Cardiac fibroblast (primary cell): Measurements from ENCODE around the gene RIPK1.

Experiments
- DNase-seq, 2 donors: peaks; one replicate each; pipeline versions ENCODE4 v3.0.0 to v3.0.0-alpha.2; 2010; ENCODE audit warnings: low read depth in 2 of 2
- H3K4me3 ChIP-seq, 2 donors: replicated peaks in 1 of 2; 1 replicate in 1 of 2; 2 replicates in 1 of 2; pipeline ENCODE4 v1.5.1; 2011; ENCODE audit warnings: low read depth in 2 of 2, low read length in 2 of 2, mild to moderate bottlenecking in 2 of 2, moderate library complexity in 1 of 2
- CTCF ChIP-seq: IDR thresholded peaks from one replicate; pipeline ENCODE4 v1.5.1; 2011; ENCODE audit warnings: low read depth, mild to moderate bottlenecking, low read length, inconsistent platforms

Gene RIPK1

GRCh38 chr6:3120765-3121089, 52.4 kb downstream of the RIPK1 start:
- no peak for TF ChIP-seq CTCF
- H3K4me3 ChIP-seq: no peak overlapping the region

GRCh38 chr6:3122823-3123182, 54.5 kb downstream of the RIPK1 start:
- no peak for TF ChIP-seq CTCF
- DNase-seq: no peak
- H3K4me3 ChIP-seq: no peak overlapping the region

More at GRCh38 chr6:3120765-3121089, 52.4 kb downstream of the RIPK1 start:
- DNase-seq: no peak

- DNase-seq: no peak
- TF ChIP-seq CTCF: no peak
- no peak overlapping the region for H3K4me3 ChIP-seq
Observed at GRCh38 chr6:3124667-3125066, 56.4 kb downstream of the RIPK1 start.

- no peak for DNase-seq
- TF ChIP-seq CTCF: no peak
- H3K4me3 ChIP-seq: no peak overlapping the region
Observed at GRCh38 chr6:3125815-3126214, 57.5 kb downstream of the RIPK1 start.

DNA sequence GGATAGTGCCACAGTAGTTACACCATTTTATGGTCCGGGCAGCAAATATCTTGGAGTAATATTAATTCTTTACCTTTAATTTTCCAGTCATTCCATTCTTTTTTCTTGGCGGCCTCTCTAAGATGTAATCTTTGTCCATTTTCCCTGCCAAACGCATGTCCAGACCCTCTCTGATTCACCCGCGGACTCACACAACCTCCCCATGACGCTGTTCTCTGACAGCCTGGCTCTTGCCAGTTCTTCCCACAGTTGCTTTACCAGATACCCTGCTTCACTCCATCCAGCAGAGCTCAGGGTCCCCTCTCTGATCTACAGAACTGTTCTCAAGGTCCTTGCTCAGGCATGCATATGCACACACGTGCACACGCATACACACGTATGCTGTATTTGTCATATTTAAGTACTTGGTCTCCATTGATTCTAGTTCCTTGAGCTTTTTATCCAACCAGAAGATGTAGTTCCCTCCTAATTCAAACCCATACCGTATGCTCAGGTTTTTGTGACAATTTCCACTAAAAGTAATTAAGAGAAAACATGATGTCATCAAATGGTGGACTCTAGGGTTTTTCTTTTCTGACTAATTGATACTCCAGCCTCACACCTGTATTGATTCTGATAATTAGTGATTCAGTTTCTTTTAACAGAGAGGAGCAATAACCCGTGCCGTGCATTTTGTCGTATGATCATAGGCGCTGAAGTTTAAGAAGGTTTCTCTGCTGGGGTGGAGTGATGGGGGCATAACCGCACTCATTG, 60.2 kb downstream of the RIPK1 start:
- no peak for DNase-seq
- H3K4me3 ChIP-seq: no peak overlapping the region
- no peak for TF ChIP-seq CTCF

GRCh38 chr6:3131695-3132094, 63.4 kb downstream of the RIPK1 start:
- TF ChIP-seq CTCF: no peak
- DNase-seq: no peak
- H3K4me3 ChIP-seq: no peak overlapping the region

- H3K4me3 ChIP-seq: no peak overlapping the region
- no peak for DNase-seq
- no peak for TF ChIP-seq CTCF
Observed at GRCh38 chr6:3133515-3133914, 65.2 kb downstream of the RIPK1 start.
